ENCODE measurements around the gene DLGAP1. TPM values are rescaled to one million over a fixed set of nuclear protein-coding genes. Genes with fewer than 3 reads are reported as not detected.

The DLGAP1 gene
- polyA plus RNA-seq, 1 of the 3 experiments (the other 2 are of a cell fraction), result not detected

GRCh38 chr18:3492721-3493120 is 962.4 kb downstream of the DLGAP1 start:
- DNase-seq, result no peak
- no peaks in the 10 kb centered on the region for H4K20me1 ChIP-seq (ENCODE audit: insufficient read depth)
- ChIA-PET CTCF (interaction anchor here (1.3 to 2.5 kb wide), 2 partner anchors 38 to 101 kb away, joined by 4 to 9 read pairs; no protein-coding TSS in a partner anchor), POLR2A (no interaction called here)
- H3K4me2 ChIP-seq, result no peak overlapping the region
- TF ChIP-seq, protein P1, sequence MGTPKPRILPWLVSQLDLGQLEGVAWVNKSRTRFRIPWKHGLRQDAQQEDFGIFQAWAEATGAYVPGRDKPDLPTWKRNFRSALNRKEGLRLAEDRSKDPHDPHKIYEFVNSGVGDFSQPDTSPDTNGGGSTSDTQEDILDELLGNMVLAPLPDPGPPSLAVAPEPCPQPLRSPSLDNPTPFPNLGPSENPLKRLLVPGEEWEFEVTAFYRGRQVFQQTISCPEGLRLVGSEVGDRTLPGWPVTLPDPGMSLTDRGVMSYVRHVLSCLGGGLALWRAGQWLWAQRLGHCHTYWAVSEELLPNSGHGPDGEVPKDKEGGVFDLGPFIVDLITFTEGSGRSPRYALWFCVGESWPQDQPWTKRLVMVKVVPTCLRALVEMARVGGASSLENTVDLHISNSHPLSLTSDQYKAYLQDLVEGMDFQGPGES (IDR thresholded peaks at IDR 0.05; ENCODE audit: low read depth, low read length), result no peak
- TF ChIP-seq GATA2 (CRISPR knock-in tag; IDR thresholded peaks at IDR 0.05) (no peak), RCOR1 (IDR thresholded peaks at IDR 0.05; ENCODE audit: low read length) (no peak), MAX (IDR thresholded peaks at IDR 0.05; ENCODE audit: low read depth) (no peak), FOXJ3 (CRISPR knock-in tag; IDR thresholded peaks at IDR 0.05) (no peak), SIN3A (IDR thresholded peaks at IDR 0.05; ENCODE audit: borderline replicate concordance, low read depth, low read length) (no peak), ELF1 (IDR thresholded peaks at IDR 0.05) (no peak)
- TF ChIP-seq, protein P2, sequence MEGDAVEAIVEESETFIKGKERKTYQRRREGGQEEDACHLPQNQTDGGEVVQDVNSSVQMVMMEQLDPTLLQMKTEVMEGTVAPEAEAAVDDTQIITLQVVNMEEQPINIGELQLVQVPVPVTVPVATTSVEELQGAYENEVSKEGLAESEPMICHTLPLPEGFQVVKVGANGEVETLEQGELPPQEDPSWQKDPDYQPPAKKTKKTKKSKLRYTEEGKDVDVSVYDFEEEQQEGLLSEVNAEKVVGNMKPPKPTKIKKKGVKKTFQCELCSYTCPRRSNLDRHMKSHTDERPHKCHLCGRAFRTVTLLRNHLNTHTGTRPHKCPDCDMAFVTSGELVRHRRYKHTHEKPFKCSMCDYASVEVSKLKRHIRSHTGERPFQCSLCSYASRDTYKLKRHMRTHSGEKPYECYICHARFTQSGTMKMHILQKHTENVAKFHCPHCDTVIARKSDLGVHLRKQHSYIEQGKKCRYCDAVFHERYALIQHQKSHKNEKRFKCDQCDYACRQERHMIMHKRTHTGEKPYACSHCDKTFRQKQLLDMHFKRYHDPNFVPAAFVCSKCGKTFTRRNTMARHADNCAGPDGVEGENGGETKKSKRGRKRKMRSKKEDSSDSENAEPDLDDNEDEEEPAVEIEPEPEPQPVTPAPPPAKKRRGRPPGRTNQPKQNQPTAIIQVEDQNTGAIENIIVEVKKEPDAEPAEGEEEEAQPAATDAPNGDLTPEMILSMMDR (IDR thresholded peaks at IDR 0.05), result no peak
- no peaks in the 10 kb centered on the region for H3K27me3 ChIP-seq (ENCODE audit: insufficient read depth)
- H3K27ac ChIP-seq (ENCODE audit: low read depth in 2 of 2, low read length in 1 of 2), result no peak overlapping the region
- no peaks in the 10 kb centered on the region for H3K79me2 ChIP-seq (ENCODE audit: insufficient read depth)
- 91% methylated on average over 2 of the region's 2 CpGs for WGBS (ENCODE audit: low lambda C conversion rate)
- H3K9me2 ChIP-seq, result no peaks in the 10 kb centered on the region
- H3F3A ChIP-seq (replicated peaks; ENCODE audit: insufficient read depth), result no peaks in the 10 kb centered on the region
- H3K4me3 ChIP-seq (ENCODE audit: low read depth in 2 of 2, low read length in 1 of 2), result no peak overlapping the region
- no peaks in the 10 kb centered on the region; a peak in 1 of 4 replicates for H3K4me1 ChIP-seq (ENCODE audit: control insufficient read depth in 1 of 2, insufficient read depth in 2 of 2, low read depth in 1 of 2, low read length in 1 of 2)
- H3K9me3 ChIP-seq, result no peaks in the 10 kb centered on the region
- no peak overlapping the region for H3K9ac ChIP-seq
- H2AFZ ChIP-seq (ENCODE audit: low read depth), result no peak overlapping the region
- H3K36me3 ChIP-seq (replicated peaks in 1 of 2; ENCODE audit: control insufficient read depth in 1 of 2, insufficient read depth in 2 of 2, low read length in 1 of 2), result no peaks in the 10 kb centered on the region

DNA sequence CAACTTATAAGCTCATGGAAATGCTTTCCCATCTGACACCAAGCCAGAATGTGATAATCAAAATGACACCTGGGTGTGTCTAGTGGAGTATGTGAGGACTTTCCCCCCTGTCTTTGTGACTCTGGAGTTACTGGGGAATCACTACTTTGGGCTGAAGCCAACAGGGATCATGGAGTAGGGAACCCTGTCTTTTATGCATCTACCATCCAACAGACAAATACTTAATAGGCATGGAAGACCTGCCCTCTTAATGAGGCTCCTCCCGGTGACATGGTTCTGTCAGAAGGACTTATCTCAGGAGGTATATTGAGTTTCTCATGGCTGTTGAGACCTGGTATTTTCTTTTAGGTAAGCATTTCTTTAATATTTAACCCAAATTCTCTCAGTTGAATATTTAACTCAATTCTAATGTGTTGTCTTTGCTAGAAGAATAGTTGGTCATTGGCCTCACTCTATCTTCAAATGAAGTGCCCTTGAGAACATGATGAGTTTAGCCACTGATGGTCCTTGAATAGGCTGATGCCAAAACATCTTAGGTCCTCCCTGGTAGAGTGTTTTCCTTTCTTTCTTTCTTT is 963.0 kb downstream of the DLGAP1 start:
- no peaks in the 10 kb centered on the region for H3K9me3 ChIP-seq
- H3K4me3 ChIP-seq (ENCODE audit: low read depth in 2 of 2, low read length in 1 of 2), result no peak overlapping the region
- POLR2A ChIA-PET, result no interaction called here
- WGBS (ENCODE audit: low lambda C conversion rate), result 56% methylated on average over 1 of the region's 1 CpG
- H3K9ac ChIP-seq, result no peak overlapping the region
- H3K79me2 ChIP-seq (ENCODE audit: insufficient read depth), result no peaks in the 10 kb centered on the region
- H3K27me3 ChIP-seq (ENCODE audit: insufficient read depth), result no peaks in the 10 kb centered on the region
- H4K20me1 ChIP-seq (ENCODE audit: insufficient read depth), result no peaks in the 10 kb centered on the region
- CTCF ChIA-PET, result interaction anchor here (1.0 to 2.5 kb wide), 2 partner anchors 10 to 102 kb away, joined by 4 to 9 read pairs; no protein-coding TSS in a partner anchor
- H3K27ac ChIP-seq (ENCODE audit: low read depth in 2 of 2, low read length in 1 of 2), result no peak overlapping the region
- no peaks in the 10 kb centered on the region for H3K36me3 ChIP-seq (replicated peaks in 1 of 2; ENCODE audit: control insufficient read depth in 1 of 2, insufficient read depth in 2 of 2, low read length in 1 of 2)
- H3F3A ChIP-seq (replicated peaks; ENCODE audit: insufficient read depth), result no peaks in the 10 kb centered on the region
- no peak overlapping the region for H2AFZ ChIP-seq (ENCODE audit: low read depth)
- DNase-seq, result no peak
- no peak overlapping the region for H3K4me2 ChIP-seq
- H3K9me2 ChIP-seq, result no peaks in the 10 kb centered on the region
- no peaks in the 10 kb centered on the region; a peak in 1 of 4 replicates for H3K4me1 ChIP-seq (ENCODE audit: control insufficient read depth in 1 of 2, insufficient read depth in 2 of 2, low read depth in 1 of 2, low read length in 1 of 2)
- TF ChIP-seq, protein P1 (IDR thresholded peaks at IDR 0.05; ENCODE audit: low read depth, low read length), result no peak
- no peak for TF ChIP-seq RXRA (IDR thresholded peaks at IDR 0.05; ENCODE audit: borderline replicate concordance, low read depth)
- no peak for TF ChIP-seq NRF1 (IDR thresholded peaks at IDR 0.05; ENCODE audit: low read depth, low read length)
- TF ChIP-seq ZBTB33 (IDR thresholded peaks at IDR 0.05; ENCODE audit: borderline replicate concordance, low read depth), result no peak
- no peak for TF ChIP-seq RCOR1 (IDR thresholded peaks at IDR 0.05; ENCODE audit: low read length)
- no peak for TF ChIP-seq USF1 (IDR thresholded peaks at IDR 0.05; ENCODE audit: borderline replicate concordance, low read depth)
- no peak for TF ChIP-seq ELF1 (IDR thresholded peaks at IDR 0.05)
- no peak for TF ChIP-seq FOXJ3 (CRISPR knock-in tag; IDR thresholded peaks at IDR 0.05)
- no peak for TF ChIP-seq GATA2 (CRISPR knock-in tag; IDR thresholded peaks at IDR 0.05)
- TF ChIP-seq RFX5 (IDR thresholded peaks at IDR 0.05; ENCODE audit: low read length), result no peak
- TF ChIP-seq, protein P3, sequence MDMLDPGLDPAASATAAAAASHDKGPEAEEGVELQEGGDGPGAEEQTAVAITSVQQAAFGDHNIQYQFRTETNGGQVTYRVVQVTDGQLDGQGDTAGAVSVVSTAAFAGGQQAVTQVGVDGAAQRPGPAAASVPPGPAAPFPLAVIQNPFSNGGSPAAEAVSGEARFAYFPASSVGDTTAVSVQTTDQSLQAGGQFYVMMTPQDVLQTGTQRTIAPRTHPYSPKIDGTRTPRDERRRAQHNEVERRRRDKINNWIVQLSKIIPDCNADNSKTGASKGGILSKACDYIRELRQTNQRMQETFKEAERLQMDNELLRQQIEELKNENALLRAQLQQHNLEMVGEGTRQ (IDR thresholded peaks at IDR 0.05; ENCODE audit: borderline replicate concordance, low read depth, low read length), result no peak
- TF ChIP-seq POLR2AphosphoS5 (IDR thresholded peaks at IDR 0.05; ENCODE audit: low read depth, low read length), result no peak
- no peak for TF ChIP-seq TCF12 (IDR thresholded peaks at IDR 0.05)
- no peak for TF ChIP-seq TAF1 (IDR thresholded peaks at IDR 0.05; ENCODE audit: borderline replicate concordance, low read depth, low read length)
- TF ChIP-seq EZH2phosphoT487 (IDR thresholded peaks at IDR 0.05; ENCODE audit: borderline replicate concordance, low read depth), result no peak
